Stimulated activated CD4-positive, alpha-beta T cell treated with anti-CD3 and anti-CD28 coated beads, TNF-alpha, amount 100 ng/mL, for 1 hour (primary cell): ENCODE results near the gene PRDM8.
"Not testable (repeated sequence)": the region's sequence is repeated elsewhere in the genome, so short reads cannot be mapped to it uniquely, and the experiment has no call there.

Experiments used
- DNase-seq, 3 donors: peaks; one replicate each; pipeline ENCODE4 v3.0.0-alpha.2; 2020; ENCODE audit warnings: low read depth in 3 of 3, low spot score in 1 of 3

The PRDM8 gene

DNA sequence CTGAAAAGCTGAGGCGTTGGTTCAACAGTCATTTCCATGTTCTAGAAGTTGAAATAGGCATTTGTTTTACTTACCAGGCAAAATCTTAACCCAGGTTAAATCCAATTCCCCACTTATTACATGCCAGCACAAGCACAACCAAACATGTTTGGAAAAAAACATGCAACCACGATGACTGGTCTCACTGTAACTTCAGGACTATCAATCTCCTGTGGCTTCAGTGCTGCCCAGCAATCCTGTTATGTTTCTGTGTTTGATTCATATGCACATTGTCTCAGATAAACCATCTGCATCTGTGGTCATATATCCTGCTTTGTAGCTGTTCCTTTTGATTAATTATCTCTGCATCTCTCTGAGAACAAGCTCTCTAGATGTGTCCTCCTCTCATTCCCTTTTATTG, 28.3 kb downstream of the PRDM8 start:
- DNase-seq: no peak

DNA sequence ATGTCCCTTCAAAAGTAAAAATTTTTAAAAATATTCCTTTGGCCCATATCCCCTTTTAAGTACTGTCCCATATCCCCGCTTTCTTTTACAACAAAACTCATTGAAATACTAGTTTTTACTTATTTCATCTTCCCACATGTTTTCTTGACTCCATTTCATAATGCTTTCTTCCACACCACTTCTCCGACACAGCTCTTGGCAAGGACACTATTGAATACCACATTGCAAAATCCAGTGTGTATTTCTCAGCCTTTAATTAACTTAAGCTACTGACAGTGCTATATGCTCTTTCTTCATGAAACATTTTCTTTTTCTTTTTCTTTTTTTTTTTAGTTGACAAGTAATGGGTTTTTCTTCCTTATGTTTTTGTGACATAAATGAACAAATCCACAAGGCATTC, 28.8 kb downstream of the PRDM8 start:
- no peak for DNase-seq

DNA sequence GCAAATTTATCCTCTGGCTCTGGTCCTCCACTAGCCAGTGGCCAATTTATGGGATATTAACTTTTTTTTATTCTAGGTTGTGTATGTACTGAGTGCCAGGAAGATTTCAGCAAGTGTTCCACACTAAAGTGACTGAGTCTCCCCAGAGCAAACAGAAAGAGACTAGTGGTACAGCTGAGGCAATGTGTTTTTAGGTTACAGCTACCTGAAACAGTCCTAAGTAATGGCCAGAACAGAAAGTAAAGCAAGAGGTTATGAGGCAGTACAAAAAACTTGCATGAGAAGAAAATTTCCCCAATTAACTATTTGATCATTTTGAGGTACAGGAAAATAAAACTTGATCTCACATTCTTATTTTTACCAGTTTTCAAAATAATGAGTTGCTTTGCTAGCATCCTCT, 31.2 kb downstream of the PRDM8 start:
- no peak for DNase-seq

DNA sequence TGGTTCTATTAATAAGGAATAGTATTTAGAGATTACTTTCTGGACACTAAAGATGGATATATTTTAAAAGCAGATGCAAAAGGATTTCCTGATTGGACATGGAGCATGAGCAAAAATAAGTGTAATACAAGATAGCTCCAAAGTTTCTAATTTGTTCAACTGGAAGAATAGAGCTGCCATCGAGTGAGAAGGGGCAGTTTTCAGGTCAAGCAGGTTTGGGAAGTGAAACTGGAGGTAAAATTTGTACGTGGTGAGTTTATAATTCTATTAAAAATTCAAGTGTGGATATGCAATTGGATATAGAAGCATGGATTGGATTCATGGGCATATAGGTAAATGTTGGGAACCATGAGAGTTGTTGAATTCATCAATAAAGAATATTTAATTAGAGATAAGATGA, 31.8 kb downstream of the PRDM8 start:
- no peak for DNase-seq

DNA sequence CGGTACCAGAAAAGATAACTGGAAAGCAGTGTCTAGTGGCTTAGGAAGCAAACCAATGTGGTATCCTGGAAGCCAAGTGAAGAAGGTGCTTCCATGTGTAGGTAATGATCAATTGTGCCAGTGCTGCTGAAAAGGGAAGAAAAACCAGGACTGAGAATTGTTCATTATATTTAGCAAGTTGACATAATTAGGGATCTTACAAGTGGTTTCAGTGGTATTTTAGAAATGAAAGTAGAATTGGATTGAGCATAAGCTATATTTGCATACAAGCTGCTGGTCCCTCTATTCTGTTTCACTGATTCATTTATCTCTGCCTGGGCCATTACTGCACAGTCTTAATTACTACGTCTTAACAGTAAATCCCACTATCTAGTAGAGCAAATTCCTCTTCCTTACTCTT, 32.3 kb downstream of the PRDM8 start:
- no peak for DNase-seq

DNA sequence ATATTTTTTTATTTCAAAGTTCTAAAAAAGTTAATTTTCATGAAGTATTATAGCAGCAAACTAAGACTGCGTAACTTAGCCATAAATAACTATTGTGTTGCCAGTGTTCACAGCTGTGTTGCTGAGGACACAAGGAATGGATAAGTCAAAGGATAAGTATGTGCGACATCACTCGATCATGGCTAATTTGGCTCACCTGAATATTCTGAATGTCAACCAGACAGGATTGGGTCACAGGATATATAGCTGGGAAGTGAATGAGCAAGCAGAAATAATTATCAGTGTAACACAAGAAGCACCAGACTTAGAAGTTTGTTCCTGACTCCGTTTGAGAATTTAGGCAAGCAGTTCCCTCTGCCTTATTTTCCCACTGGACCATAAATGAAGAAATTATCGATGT, 33.9 kb downstream of the PRDM8 start:
- DNase-seq: no peak

DNA sequence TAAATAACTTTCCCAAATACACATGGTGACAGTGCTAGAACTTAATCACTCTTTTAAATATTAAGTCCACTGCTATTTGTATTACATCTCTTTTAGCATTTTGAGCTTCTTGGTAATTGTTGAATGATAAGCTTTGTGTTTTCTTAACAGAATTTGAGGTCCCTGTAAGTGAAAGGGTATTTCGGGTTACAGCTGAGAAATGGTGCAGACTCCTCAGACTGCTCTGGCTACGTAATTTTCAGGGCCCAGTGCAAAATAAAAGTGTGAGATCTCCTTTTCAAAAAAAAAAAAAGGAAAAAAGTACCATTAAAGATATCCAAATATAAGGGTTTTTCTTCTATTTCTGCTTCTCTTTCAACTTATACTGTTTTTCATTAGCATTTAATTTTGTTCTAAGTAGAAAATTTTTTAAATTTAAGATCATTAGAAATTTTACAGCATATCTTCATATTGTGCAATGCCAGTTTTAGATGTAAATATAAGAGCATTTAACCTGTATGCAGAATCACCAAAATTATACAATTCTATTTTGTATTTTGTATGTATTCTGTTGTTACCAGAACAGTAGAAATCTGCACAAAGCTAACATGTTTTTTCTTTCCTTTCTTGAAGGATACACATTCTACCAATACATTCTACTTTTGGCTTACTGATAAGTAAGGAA, 35.5 kb downstream of the PRDM8 start:
- DNase-seq: no peak

DNA sequence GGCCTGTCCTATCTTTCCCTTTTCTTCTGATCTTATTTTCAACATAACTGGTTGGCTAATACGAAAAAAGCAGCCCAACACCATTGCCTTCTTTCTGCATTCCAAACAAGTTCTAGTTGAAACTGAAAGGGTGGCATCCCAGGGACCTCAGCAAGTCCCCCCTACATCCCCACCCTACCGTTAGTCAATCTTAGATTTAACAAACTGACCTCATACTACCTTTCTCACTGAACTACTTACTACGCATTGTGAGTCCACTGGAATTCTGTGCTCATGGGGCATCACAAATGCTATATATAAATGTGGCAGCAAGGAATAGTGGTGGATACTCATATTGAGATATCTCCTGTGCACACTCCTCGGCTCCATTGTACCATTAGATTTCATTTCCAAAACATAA, 36.1 kb downstream of the PRDM8 start:
- DNase-seq: no peak

DNA sequence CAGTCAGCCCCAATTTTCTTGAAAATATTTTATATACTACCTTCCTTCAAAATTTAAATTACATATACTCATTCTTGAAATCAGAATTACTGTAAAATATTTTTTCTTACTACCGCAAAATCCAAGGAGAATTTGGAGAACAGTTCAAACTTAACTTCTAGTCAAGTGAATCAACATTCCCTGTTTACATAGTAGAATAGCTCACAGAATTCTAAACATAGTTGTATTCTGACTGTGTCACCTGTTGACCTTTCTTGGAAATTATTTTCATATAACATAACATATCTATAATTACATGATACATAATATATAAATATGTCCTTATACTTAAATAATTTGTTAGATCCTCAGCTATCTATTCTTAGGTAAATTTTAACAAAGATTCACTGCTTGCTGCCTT, 38.1 kb downstream of the PRDM8 start:
- no peak for DNase-seq

DNA sequence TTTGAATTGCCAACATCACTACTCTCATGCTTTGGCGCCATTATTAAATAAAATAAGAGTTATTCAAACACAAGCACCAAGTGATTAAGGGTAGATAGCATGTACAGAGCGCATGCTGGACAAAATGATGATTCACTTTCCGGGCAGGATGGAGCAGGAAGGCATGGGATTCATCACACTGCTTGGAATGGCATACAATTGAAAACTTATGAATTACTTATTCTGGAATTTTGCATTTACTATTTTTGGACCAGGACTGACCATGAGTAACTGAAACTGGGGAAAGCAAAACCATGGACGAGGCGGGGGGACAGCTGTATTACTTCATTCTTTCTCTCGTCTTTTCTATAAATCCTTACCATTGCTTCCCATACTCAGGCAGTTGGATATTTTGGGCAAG, 40.7 kb downstream of the PRDM8 start:
- no peak for DNase-seq

DNA sequence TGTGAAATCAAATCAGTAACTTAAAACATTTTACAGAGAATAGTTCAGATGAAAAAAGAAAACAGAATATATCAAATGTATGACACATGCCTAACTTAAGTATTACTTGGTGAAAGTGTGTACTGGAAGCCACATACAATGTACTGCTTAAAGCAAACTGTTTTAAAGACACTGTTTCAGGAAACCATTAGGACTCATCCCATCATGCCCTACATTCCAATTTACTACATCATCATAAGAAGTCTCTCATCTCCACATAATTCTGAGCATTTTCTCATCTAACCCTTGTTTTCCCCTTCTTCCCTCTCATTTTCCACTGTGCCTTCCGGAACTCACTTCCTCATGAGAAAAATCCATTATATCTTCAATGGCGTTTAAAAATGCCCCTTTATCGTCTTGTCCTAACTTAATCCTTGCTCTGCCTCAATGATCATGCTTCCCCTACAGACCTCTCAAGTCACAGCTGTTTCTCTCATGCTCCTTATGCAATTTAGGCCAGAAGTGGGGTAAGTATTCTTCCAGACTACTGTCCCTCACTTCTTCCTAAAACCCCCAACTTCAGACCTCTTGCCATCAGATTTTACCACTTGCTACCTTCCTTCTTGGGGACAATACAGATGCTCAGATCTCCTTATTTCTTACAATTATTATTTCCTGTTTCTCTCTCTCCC, 42.3 kb downstream of the PRDM8 start:
- DNase-seq: no peak

DNA sequence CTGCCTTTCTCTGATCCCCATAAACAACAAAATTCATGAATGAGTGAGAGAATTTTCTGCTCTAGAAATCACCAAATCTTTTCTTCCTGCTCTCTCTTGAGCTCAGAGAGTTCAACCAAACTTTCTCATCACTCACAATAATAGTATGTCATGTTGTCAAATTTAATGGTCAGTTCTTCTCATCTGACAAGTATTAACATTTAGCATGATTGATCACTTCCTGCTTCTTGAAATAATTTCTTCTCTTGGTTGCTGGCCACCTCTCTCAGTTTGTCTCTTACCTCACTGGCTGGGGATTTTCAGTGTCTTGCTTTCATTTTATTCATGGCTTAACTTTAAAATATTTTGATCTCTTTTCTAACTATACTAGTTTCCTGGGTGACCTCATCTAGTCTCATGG, 43.7 kb downstream of the PRDM8 start:
- DNase-seq: no peak

DNA sequence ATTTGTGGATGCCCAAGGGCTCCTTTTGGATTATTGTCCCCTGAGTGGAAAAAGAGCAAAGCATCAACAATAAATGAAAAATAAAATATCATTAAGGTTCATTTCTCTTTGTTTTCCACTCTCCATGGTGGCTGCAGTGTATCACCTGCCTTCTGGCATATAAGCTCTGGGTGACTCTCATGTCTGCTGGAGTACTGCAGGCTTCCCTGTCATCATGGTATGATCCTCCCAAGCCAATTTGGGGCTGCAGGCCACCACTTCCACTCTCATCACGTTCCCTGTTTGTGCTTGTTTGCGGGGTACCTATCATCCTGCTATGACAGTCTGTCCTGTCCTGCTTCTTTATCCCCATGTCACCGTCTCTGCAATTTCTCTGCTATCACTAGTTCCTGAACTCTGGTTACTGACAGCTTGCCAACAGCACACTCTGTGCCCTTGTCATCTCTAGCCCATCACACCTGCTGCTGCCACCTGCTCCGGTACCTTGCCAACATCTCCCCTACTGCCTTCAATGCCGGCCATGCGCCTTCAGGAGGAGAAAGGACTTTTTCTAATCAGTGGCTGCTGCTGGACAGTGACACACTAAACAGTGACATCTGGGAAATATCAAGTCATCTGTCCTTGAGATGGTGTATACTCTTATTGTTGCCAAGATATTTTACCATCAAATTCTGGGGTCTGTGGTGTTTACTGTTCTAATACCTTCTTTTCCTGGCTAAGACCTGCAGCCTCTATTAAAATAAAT, 46.1 kb downstream of the PRDM8 start:
- no peak for DNase-seq

DNA sequence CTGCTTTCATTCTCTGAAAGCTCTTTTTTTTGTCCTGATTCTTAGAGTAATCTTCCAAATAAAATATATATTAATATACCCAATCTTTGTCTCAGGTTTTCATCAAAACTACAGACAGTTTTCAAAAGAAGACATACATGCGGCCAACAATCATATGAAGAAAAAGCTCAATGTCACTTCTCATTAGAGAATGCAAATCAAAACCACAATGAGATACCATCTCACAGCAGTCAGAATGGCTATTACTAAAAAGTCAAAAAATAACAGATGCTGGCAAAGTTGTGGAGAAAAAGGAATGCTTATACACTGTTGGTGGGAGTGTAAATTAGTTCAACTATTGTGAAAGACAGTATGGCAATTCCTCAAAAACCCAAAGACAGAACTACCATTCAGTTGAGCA, 50.2 kb downstream of the PRDM8 start:
- DNase-seq: not testable (repeated sequence)

DNA sequence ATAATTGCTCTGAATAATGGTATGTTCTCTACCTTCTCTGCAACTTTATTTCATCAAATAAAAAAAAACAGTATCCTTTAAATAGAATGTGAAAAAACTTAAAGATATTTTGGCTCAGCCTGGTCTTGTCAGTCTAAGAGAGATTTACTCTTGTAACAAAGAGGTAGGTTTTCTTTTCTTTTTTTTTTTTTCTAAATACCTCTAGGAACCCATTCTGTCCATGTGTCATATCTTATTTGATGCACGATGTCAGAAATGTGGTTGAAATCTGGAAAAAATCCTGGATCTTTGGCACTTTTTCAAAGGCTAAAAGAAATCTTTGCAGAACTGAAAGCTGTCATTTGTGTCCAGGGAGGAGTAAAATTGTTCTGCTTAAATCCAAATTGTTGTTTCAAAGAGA, 51.8 kb downstream of the PRDM8 start:
- no peak for DNase-seq

DNA sequence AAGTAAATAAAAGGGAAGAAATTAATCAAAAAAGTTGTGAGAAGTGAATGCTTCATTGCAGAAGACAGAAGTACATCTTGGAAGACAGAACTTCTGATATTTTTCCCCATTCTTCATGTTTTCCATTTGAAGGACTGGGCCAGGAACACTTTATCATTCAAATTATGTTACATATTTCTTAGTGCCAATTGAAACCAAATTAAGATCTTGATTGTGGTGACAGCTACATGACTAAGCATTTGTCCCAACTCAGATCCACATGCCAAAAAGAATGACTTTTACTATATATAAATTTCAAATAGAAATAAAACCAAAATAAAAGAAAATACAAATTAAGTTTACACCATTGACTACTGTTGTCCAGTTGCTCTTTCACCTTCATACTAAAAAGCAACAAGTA, 55.1 kb downstream of the PRDM8 start:
- no peak for DNase-seq

DNA sequence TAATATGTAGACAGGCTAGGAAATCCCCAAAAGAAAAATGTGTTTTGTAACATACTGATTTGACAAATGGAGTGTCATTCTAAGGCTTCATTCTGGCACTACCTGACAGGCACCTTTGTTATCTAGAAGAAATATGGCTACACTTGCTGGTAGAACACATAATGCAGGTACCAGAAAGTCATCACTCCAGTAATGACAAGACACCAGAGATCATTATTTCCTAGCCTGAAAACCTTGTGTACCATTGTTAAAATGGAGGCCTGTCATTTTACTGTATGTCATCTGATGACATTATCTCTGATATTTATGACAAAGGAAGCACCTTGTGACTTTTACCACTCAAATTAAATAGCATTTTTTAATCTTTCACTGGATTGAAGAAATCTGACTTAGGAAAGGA, 55.6 kb downstream of the PRDM8 start:
- no peak for DNase-seq

DNA sequence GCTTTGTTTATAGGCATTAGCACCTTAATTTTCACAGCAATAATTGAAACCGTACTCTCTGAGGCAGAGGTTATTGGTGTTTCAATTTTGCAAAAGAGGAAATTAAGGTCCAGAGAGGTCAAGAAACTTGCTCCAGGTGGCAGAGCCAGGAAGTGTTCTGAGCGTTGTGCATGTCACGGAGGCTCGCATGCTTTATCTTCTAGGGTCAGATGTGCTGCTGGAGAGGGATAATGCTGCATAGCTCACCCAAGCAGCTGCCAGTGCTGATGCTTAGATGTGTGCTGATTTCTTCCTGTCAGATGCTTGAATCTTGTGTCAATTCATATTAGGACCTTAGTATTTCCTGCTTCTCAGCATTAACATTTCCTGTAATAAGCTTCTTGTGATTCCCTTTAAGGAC, 56.2 kb downstream of the PRDM8 start:
- no peak for DNase-seq
